Prostate gland (tissue), 2 donors: ENCODE measurements around the gene SH2D7. TPM values are rescaled to one million over a fixed set of nuclear protein-coding genes. Genes with fewer than 3 reads are reported as not detected.

Source experiments
- DNase-seq: peaks from one replicate; pipeline ENCODE4 v3.0.0-alpha.2; 2019; ENCODE audit warnings: low spot score
- H3K27ac ChIP-seq, 2 donors: fragments of 200-600 bp; sonication (generic); 2 replicates each; pipeline ENCODE4 v1.5.1; 2017 to 2019
- H3K27me3 ChIP-seq: fragments of 200-600 bp; sonication (generic); replicated peaks from 2 replicates; pipeline ENCODE4 v1.5.1; 2019; ENCODE audit not compliant: insufficient read depth
- H3K36me3 ChIP-seq, 2 donors: fragments of 200-600 bp; sonication (generic); 1 replicate in 1 of 2; 2 replicates in 1 of 2; pipeline versions ENCODE4 v1.5.1 to v1.8.1; 2017 to 2019
- H3K4me1 ChIP-seq: fragments of 200-600 bp; sonication (generic); replicated peaks from 2 replicates; pipeline ENCODE4 v1.5.1; 2019
- H3K4me3 ChIP-seq, 2 donors: fragments of 200-600 bp; sonication (generic); 2 replicates each; pipeline ENCODE4 v1.5.1; 2017 to 2019
- H3K9me3 ChIP-seq: fragments of 200-600 bp; sonication (generic); 2 replicates; pipeline ENCODE4 v1.5.1; 2017
- POLR2A ChIP-seq: fragments of 450-650 bp; IDR thresholded peaks from one replicate; pipeline ENCODE4 v1.6.1; 2016; ENCODE audit warnings: antibody characterized with exemption, mild to moderate bottlenecking
- POLR2AphosphoS5 ChIP-seq: sonication (generic); formaldehyde crosslinking; IDR thresholded peaks from one replicate; pipeline ENCODE4 v1.6.1; 2017; ENCODE audit warnings: antibody characterized with exemption
- WGBS: methylation state at CpG from one replicate; pipeline ENCODE4 v1.1.5; 2018; 5-methylcytosine and 5-hydroxymethylcytosine counted together
- intact Hi-C: fragments of 100-400 bp; cut with DNase I; formaldehyde crosslinking; loops from one replicate; pipeline ENCODE4 v1.14.2; 2022
- total RNA-seq, 2 donors: library from RNA; depleted of rRNA; stranded (reverse); fragments of >200 nt; gene quantifications; one replicate each; pipeline ENCODE4 v1.1.0, GENCODE V29; 2016
- TF ChIP-seq, protein P1 (sequence below), 4 experiments: fragments of 200-600 bp in 2 of 4; fragments of 450-650 bp in 2 of 4; sonication (generic) in 2 of 4; IDR thresholded peaks; 1 replicate in 3 of 4; 2 replicates in 1 of 4; pipeline ENCODE4 v1.5.1; 2016 to 2019; ENCODE audit warnings: antibody characterized with exemption in 4 of 4, mild to moderate bottlenecking in 2 of 4, moderate library complexity in 2 of 4

SH2D7 gene
- total RNA-seq, 2 donors from 2014 or later, result 0.28 TPM; not detected in 1

DNA sequence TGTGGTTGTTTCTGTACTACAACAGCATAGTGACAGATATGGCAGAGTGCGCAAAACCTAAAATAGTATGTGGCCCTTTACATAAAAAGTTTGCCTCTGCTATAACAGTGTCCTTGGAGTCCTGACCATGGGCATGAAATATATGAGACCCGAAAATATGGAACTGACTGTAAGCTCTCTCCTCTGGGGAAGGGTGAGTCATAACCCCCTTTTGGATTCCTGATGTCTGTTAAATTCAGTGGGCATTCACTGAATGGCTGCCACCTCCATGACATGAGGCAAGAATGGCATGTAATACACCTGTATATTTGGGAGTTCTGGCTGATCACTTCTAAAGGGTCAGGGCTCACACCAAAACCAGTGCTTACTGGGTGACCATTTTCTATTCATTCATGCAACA, 21.0 kb upstream of the SH2D7 start:
- peaks cover 45% of the 10 kb centered on the region for H3K4me1 ChIP-seq
- H3K9me3 ChIP-seq, result no peaks in the 10 kb centered on the region
- 68% methylated on average over 2 of the region's 2 CpGs for WGBS
- H3K27me3 ChIP-seq, result no peaks in the 10 kb centered on the region
- no peak overlapping the region for H3K4me3 ChIP-seq
- no peak overlapping the region for H3K27ac ChIP-seq
- no peak for DNase-seq
- no peaks in the 10 kb centered on the region for H3K36me3 ChIP-seq
- intact Hi-C loops, result no loop called here
- TF ChIP-seq POLR2A, result no peak
- TF ChIP-seq, protein P1, sequence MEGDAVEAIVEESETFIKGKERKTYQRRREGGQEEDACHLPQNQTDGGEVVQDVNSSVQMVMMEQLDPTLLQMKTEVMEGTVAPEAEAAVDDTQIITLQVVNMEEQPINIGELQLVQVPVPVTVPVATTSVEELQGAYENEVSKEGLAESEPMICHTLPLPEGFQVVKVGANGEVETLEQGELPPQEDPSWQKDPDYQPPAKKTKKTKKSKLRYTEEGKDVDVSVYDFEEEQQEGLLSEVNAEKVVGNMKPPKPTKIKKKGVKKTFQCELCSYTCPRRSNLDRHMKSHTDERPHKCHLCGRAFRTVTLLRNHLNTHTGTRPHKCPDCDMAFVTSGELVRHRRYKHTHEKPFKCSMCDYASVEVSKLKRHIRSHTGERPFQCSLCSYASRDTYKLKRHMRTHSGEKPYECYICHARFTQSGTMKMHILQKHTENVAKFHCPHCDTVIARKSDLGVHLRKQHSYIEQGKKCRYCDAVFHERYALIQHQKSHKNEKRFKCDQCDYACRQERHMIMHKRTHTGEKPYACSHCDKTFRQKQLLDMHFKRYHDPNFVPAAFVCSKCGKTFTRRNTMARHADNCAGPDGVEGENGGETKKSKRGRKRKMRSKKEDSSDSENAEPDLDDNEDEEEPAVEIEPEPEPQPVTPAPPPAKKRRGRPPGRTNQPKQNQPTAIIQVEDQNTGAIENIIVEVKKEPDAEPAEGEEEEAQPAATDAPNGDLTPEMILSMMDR (IDR thresholded peaks at IDR 0.05), result no peak
- no peak for TF ChIP-seq POLR2AphosphoS5

DNA sequence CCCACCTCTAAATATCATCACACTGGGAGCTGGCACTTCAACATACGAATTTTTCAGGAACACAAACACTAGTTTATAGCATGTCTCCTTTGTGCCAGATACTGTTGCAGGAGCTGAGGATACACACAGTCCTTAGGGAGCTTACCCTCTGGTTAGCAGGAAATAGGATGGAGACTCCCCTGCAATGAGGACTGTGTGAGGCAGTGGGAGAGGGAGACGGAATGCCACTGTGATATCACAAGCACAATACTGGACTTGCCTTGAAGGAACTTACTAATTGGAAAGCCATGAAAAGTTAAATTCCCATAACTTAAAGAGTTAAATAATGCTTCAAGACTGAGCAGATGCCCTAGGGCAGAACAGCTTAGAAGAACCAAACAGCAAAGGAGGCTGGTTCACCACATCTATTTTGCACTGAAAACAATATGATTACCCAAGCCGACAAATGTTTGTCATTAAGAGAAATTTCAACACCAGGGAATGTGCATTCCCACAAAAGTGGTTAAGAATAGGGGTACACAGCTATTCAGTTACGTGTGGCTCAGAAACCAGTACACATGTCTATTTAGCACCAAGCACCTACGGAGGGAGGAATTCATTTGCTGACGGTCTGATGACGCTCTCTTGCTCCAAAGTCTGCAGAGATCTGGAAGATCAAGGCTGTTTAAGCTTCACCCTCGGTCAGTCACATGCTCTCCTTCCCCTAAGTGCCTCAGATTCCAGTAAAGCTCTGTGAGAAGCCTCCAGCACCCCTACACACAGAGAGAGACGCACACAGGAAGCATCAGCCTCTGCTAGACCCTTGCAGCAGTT, 20.1 kb upstream of the SH2D7 start:
- Histone ChIP-seq H3K4me1 (peaks cover 42% of the 10 kb centered on the region), H3K4me3 (no peak overlapping the region)
- DNase-seq, result no peak

DNA sequence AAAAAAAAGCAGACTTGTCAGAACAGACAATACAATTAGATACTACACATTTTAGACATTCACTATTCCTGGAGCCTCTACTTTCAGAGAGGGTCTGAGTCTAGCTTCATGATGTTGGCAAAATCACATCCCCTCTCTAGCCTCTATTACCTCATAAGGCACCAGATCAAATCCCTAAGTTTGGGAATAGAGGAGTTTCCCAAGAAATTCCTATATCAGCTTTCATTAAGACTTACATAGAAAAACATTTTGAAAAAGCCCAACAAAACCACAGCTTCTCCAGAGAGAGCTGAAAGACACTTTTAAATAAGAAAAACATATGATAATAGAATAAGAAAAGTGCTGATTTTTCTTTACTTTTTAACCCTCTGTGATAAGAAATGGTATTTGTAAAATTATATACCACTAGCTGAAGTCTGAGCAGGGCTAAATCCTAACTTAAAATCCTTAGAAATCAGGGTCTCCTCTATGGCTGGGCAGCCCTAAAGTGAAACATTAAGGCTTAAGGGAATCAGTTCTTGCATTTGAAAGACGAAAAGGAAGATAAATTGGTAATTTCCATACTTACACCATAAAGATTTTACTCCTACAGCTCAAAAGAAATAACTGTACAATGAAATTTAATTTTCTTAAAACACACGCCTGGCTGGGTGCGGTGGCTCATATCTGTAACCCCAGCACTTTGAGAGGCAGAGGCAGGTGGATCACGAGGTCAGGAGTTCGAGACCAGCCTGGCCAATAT, 19.1 kb upstream of the SH2D7 start:
- DNase-seq, result no peak
- Histone ChIP-seq H3K27ac (peak overlapping the region; percentile 55 to 56), H3K4me3 (no peak overlapping the region), H3K4me1 (peaks cover 36% of the 10 kb centered on the region), H3K36me3 (no peaks in the 10 kb centered on the region), H3K27me3 (no peaks in the 10 kb centered on the region), H3K9me3 (no peaks in the 10 kb centered on the region)
- TF ChIP-seq, protein P1 (IDR thresholded peaks at IDR 0.05), result no peak
- TF ChIP-seq POLR2A, result no peak
- no peak for TF ChIP-seq POLR2AphosphoS5
- 94% methylated on average over 5 of the region's 5 CpGs for WGBS
- intact Hi-C loops, result no loop called here

More for the DNA sequence above, 20.1 kb upstream of the SH2D7 start:
- intact Hi-C loops, result no loop called here
- TF ChIP-seq POLR2A (no peak), POLR2AphosphoS5 (no peak)
- TF ChIP-seq, protein P1 (IDR thresholded peaks at IDR 0.05), result no peak
- peak overlapping the region; percentile 55 to 56 for H3K27ac ChIP-seq
- no peaks in the 10 kb centered on the region for H3K9me3 ChIP-seq
- WGBS, result 54% methylated on average over 9 of the region's 9 CpGs
- H3K27me3 ChIP-seq, result no peaks in the 10 kb centered on the region
- no peaks in the 10 kb centered on the region for H3K36me3 ChIP-seq

DNA sequence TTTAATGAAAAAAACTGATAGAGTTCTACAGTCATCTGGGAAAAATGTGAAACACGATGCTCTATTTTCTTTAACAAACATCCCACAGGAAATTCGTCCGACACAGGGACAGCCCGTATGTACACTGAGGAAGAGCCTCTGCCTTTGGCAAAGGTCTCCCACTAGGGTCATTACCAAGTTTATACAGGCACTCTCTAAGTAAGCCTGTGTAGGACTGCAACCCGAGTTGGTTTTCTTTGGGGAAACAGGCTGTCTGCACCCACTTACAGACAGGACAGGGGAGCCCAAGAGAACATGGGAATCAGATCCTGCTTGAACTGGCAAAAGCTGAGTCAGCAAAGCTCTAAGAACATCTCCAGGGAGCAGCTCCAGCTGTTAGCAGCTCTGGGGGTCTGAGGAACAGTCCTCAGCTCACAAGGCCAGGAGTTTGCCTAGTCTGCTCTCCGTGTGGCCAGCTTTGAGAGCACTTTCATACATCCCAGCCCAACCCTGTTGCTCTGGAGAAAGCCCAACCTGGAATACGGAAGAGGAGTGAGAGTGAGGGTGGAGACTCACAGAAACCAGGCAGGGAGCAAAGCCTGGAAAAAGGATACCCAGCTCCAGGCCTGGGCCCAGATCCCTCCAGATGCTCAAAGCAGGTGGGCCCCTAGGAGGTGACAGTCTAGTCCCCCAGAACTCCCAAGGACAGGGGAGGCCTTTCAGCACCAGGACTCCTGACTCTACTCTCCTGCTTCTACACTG, 16.7 kb upstream of the SH2D7 start:
- DNase-seq, result peak; percentile 64
- TF ChIP-seq POLR2A (peak; percentile 33), POLR2AphosphoS5 (peak; percentile 37)
- TF ChIP-seq, protein P1 (IDR thresholded peaks at IDR 0.05), result no peak
- Histone ChIP-seq H3K4me1 (peaks cover 31% of the 10 kb centered on the region), H3K4me3 (peak overlapping the region; percentile 74 to 87), H3K27ac (peak overlapping the region; percentile 86 to 89), H3K27me3 (no peaks in the 10 kb centered on the region), H3K36me3 (no peaks in the 10 kb centered on the region), H3K9me3 (no peaks in the 10 kb centered on the region)
- WGBS, result under 1% methylated on average over 7 of the region's 7 CpGs
- intact Hi-C loops, result loop anchor here (5.0 kb wide), 2 partner anchors 43 to 68 kb away; no protein-coding TSS in a partner anchor
